Measurements from ENCODE around the gene ZNF860. TPM values are rescaled to one million over a fixed set of nuclear protein-coding genes. Genes with fewer than 3 reads are reported as not detected.

The ZNF860 gene
- total and polyA plus RNA-seq, 12 donors, result 0.10 to 1.1 (median 0.40) TPM

- TF ChIP-seq CTCF (IDR thresholded peaks at IDR 0.05) (no peak), POLR2A (IDR thresholded peaks at IDR 0.05) (no peak)
- peak overlapping the region in 1 of 5 donors; percentile 16 for H3K27ac ChIP-seq
- H3K27me3 ChIP-seq, result no peaks in the 10 kb centered on the region
- WGBS, 4 donors, result 57 to 82% (median 75%) methylated on average over 4 of the region's 4 CpGs
- no peak overlapping the region for H3K4me3 ChIP-seq
- no peaks in the 10 kb centered on the region for H3K9me3 ChIP-seq (replicated peaks in 1 of 3)
- DNase-seq, result no peak
- H3K36me3 ChIP-seq (replicated peaks in 1 of 2), result no peaks in the 10 kb centered on the region
- intact Hi-C loops (cut with DNase I), result no loop called here
- peaks cover 0 to 8% of the 10 kb centered on the region in 2 donors for H3K4me1 ChIP-seq (replicated peaks in 1 of 2)
Measured at GRCh38 chr3:31973081-31973480, 8.5 kb upstream of the ZNF860 start.

GRCh38 chr3:31973837-31974236, 7.7 kb upstream of the ZNF860 start:
- no peak overlapping the region for H3K27ac ChIP-seq
- H3K27me3 ChIP-seq, result no peaks in the 10 kb centered on the region
- peaks cover 0 to 2% of the 10 kb centered on the region in 2 donors for H3K4me1 ChIP-seq (replicated peaks in 1 of 2)
- DNase-seq, result no peak
- H3K9me3 ChIP-seq (replicated peaks in 1 of 3), result no peaks in the 10 kb centered on the region
- 95 to 97% (median 96%) methylated on average over 5 of the region's 5 CpGs for WGBS, 4 donors
- intact Hi-C loops (cut with DNase I), result no loop called here
- no peak overlapping the region for H3K4me3 ChIP-seq
- no peaks in the 10 kb centered on the region for H3K36me3 ChIP-seq (replicated peaks in 1 of 2)
- no peak for TF ChIP-seq POLR2A (IDR thresholded peaks at IDR 0.05)
- TF ChIP-seq CTCF (IDR thresholded peaks at IDR 0.05), result no peak

- intact Hi-C loops (cut with DNase I), result no loop called here
- DNase-seq, result no peak
- Histone ChIP-seq H3K27me3 (no peaks in the 10 kb centered on the region), H3K9me3 (replicated peaks in 1 of 3) (no peaks in the 10 kb centered on the region), H3K4me1 (replicated peaks in 1 of 2) (peaks cover 0 to 2% of the 10 kb centered on the region in 2 donors), H3K27ac (no peak overlapping the region), H3K4me3 (no peak overlapping the region), H3K36me3 (replicated peaks in 1 of 2) (no peaks in the 10 kb centered on the region)
- TF ChIP-seq POLR2A (IDR thresholded peaks at IDR 0.05), result no peak
- no peak for TF ChIP-seq CTCF (IDR thresholded peaks at IDR 0.05)
- WGBS, 4 donors, result 83 to 90% (median 86%) methylated on average over 5 of the region's 5 CpGs
Measured at GRCh38 chr3:31974471-31974870, 7.1 kb upstream of the ZNF860 start.

- WGBS, 4 donors, result 83 to 97% (median 93%) methylated on average over 5 of the region's 5 CpGs
- no peak overlapping the region for H3K4me3 ChIP-seq
- DNase-seq, result no peak
- TF ChIP-seq CTCF (IDR thresholded peaks at IDR 0.05) (no peak), POLR2A (IDR thresholded peaks at IDR 0.05) (no peak)
- H3K27ac ChIP-seq, result no peak overlapping the region
- H3K4me1 ChIP-seq (replicated peaks in 1 of 2), result peaks cover 0 to 7% of the 10 kb centered on the region in 2 donors
- H3K27me3 ChIP-seq, result no peaks in the 10 kb centered on the region
- H3K9me3 ChIP-seq (replicated peaks in 1 of 3), result no peaks in the 10 kb centered on the region
- intact Hi-C loops (cut with DNase I), result no loop called here
- H3K36me3 ChIP-seq (replicated peaks in 1 of 2), result no peaks in the 10 kb centered on the region
Measured at GRCh38 chr3:31974964-31975363, 6.6 kb upstream of the ZNF860 start.

All from adrenal gland (tissue), 12 donors.